HG03520 (cell line): ENCODE data around the gene DOK7.

Experiments used
- ATAC-seq: cut with Tn5 transposase; IDR thresholded peaks from one replicate; pipeline ENCODE4 v1.9.1; 2021; ENCODE audit warnings: mild to moderate bottlenecking, moderate library complexity; ENCODE audit not compliant: unreplicated experiment

DOK7 gene

GRCh38 chr4:3473996-3474765 is 11.1 kb downstream of the DOK7 start:
- no peak for ATAC-seq

GRCh38 chr4:3475041-3475712 is 12.1 kb downstream of the DOK7 start:
- no peak for ATAC-seq

GRCh38 chr4:3475713-3476260 is 12.7 kb downstream of the DOK7 start:
- no peak for ATAC-seq

- ATAC-seq: no peak
Measured at GRCh38 chr4:3476341-3476747, 13.2 kb downstream of the DOK7 start.

DNA sequence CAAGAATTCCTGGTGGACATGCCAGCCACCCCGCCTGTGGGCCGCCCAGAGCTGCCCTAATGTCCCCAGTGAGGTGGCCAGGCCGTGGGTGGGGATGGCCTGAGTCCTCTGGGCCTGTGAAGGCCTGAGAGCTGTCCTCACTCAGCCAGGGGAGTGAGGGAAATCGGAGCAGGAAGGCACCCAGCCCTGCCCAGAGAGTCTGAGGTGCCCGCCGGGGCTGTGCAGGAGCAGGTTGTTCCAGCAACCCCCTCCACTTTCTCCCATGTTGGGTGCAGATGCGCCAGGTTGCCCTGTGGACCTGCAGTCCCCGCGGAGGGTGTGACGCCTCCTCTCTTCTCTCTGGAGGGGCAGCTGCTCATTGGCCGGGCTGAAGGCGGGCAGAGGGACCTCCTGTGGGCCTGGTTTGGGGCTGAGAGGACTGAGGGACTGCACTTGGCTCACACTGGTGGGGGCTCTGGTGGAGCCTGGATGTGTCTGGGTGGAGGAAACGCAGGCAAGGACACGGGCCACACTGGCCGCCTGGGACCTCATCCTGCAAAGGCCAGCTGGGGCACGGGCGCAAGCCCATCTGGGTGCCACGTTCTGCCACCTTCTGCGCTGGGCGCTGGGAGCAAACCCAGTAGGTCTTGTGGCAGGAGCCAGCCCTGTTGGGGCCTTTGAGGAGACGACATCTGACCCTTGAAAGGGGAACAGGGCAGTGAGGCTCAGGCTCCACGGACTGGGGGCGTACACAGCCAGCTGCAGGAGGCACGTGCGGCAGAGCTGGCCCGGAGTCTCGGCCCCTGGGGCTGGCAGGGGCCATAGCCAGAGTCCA is 14.0 kb downstream of the DOK7 start:
- no peak for ATAC-seq

- ATAC-seq: no peak
Measured at GRCh38 chr4:3477750-3478430, 14.8 kb downstream of the DOK7 start.

- no peak for ATAC-seq
Measured at GRCh38 chr4:3478446-3479357, 15.6 kb downstream of the DOK7 start.

- ATAC-seq: no peak
Measured at GRCh38 chr4:3479358-3480101, 16.4 kb downstream of the DOK7 start.

GRCh38 chr4:3480528-3481112 is 17.5 kb downstream of the DOK7 start:
- peak; percentile 51 for ATAC-seq

DNA sequence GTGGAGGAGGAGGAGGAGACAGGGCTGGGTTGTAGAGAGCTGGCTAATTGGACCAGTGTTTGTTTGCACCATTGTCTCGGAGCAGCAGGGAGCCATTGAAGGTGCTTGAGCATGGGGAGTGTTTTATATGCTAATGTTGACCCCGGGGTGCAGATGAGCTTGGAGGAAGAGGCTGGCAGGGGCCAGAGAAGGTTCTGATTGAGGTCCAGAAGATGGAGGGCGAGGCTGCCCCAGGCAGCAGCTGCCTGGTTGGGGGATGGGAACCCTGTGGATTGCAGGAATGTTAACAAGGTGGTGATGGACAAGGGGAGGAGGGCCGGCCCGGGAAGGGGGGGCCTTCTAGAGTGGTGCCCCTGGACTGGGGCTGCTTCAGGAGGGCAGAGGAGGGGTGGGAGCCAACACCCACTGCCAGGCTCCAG is 18.0 kb downstream of the DOK7 start:
- ATAC-seq: no peak

- no peak for ATAC-seq
Measured at GRCh38 chr4:3481783-3482393, 18.8 kb downstream of the DOK7 start.

DNA sequence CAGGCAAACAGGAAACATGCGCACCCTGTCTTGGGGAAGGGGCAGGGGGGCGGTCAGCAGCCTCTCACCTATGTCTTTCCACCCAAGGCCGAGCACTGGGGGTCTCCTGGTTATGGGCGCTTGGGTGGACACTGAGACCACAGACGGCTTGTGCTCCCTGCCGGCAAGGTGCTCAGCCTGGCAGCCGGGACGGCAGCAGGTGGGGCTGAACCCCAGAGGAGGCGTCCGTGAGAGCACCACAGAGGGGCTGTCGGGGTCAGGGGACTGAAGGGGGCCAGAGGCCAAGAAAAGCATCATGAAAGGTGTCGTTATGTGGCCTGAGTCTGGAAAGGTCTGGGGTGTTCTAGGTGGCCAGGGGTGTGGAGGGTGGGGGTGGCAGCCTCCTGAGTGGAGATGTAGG is 19.6 kb downstream of the DOK7 start:
- no peak for ATAC-seq

- ATAC-seq: no peak
Measured at GRCh38 chr4:3483471-3483921, 20.4 kb downstream of the DOK7 start.

- ATAC-seq: no peak
Measured at GRCh38 chr4:3484057-3484973, 21.2 kb downstream of the DOK7 start.

- ATAC-seq: no peak
Measured at GRCh38 chr4:3485011-3485791, 22.1 kb downstream of the DOK7 start.

GRCh38 chr4:3485886-3486540 is 22.9 kb downstream of the DOK7 start:
- ATAC-seq: no peak
